Nephron (organoid): ENCODE data around the gene KMT2C.
"Not testable (repeated sequence)": the region's sequence is repeated elsewhere in the genome, so short reads cannot be mapped to it uniquely, and the experiment has no call there.

Source experiments
- H3K27ac Mint-ChIP-seq, 3 experiments: 2 replicates each; pipeline ENCODE4 v1.8.0; 2020; ENCODE audit warnings: mixed read lengths in 3 of 3, mild to moderate bottlenecking in 2 of 3, moderate library complexity in 1 of 3
- H3K27me3 Mint-ChIP-seq: 2 replicates; pipeline ENCODE4 v1.8.0; 2021; ENCODE audit warnings: low read depth, mild to moderate bottlenecking, moderate library complexity, mixed read lengths
- H3K36me3 Mint-ChIP-seq: 2 replicates; pipeline ENCODE4 v1.8.0; 2020; ENCODE audit warnings: low read depth, mixed read lengths
- H3K4me1 Mint-ChIP-seq: 2 replicates; pipeline ENCODE4 v1.8.0; 2020; ENCODE audit warnings: mixed read lengths
- H3K4me3 Mint-ChIP-seq, 3 experiments: 2 replicates each; pipeline ENCODE4 v1.8.0; 2020; ENCODE audit warnings: mild to moderate bottlenecking in 3 of 3, mixed read lengths in 3 of 3, moderate library complexity in 2 of 3
- H3K9me3 Mint-ChIP-seq: 2 replicates; pipeline ENCODE4 v1.8.0; 2020; ENCODE audit warnings: mixed read lengths
- CTCF ChIP-seq, 3 experiments: fragments of 200-600 bp; sonication (generic); IDR thresholded peaks; one replicate each; pipeline ENCODE4 v1.5.0; 2021; ENCODE audit warnings: antibody characterized with exemption in 3 of 3; ENCODE audit not compliant: unreplicated experiment in 3 of 3

KMT2C gene

GRCh38 chr7:152476551-152476950, 40.7 kb upstream of the KMT2C start:
- TF ChIP-seq CTCF (IDR thresholded peaks at IDR 0.05; ENCODE audit: unreplicated experiment in 3 of 3): no peak
- no peaks in the 10 kb centered on the region for H3K27me3 Mint-ChIP-seq
- H3K36me3 Mint-ChIP-seq: no peaks in the 10 kb centered on the region
- no peak overlapping the region for H3K4me3 Mint-ChIP-seq
- H3K9me3 Mint-ChIP-seq: peaks cover 4% of the 10 kb centered on the region
- H3K4me1 Mint-ChIP-seq: no peaks in the 10 kb centered on the region
- H3K27ac Mint-ChIP-seq: peak overlapping the region; percentile 21 to 67 (median 52)

- H3K9me3 Mint-ChIP-seq: peaks cover 16% of the 10 kb centered on the region
- not testable (repeated sequence) for H3K27me3 Mint-ChIP-seq, H3K36me3 Mint-ChIP-seq, H3K27ac Mint-ChIP-seq, H3K4me3 Mint-ChIP-seq, H3K4me1 Mint-ChIP-seq
Observed at GRCh38 chr7:152471023-152471620, 35.3 kb upstream of the KMT2C start.

- not testable (repeated sequence) for H3K4me1 Mint-ChIP-seq, H3K36me3 Mint-ChIP-seq, H3K27me3 Mint-ChIP-seq, H3K4me3 Mint-ChIP-seq
- peak overlapping the region; percentile 12 to 71 (median 40) for H3K27ac Mint-ChIP-seq
- peaks cover 16% of the 10 kb centered on the region for H3K9me3 Mint-ChIP-seq
Observed at GRCh38 chr7:152470251-152471022, 34.6 kb upstream of the KMT2C start.

GRCh38 chr7:152469576-152469975, 33.8 kb upstream of the KMT2C start:
- H3K27me3 Mint-ChIP-seq, H3K27ac Mint-ChIP-seq, H3K4me3 Mint-ChIP-seq, H3K36me3 Mint-ChIP-seq: not testable (repeated sequence)
- peaks cover 11% of the 10 kb centered on the region for H3K4me1 Mint-ChIP-seq
- peaks cover 16% of the 10 kb centered on the region for H3K9me3 Mint-ChIP-seq

- no peak overlapping the region for H3K27ac Mint-ChIP-seq
- H3K4me3 Mint-ChIP-seq: no peak overlapping the region
- no peaks in the 10 kb centered on the region for H3K27me3 Mint-ChIP-seq
Observed at GRCh38 chr7:152467225-152467624, 31.4 kb upstream of the KMT2C start.

GRCh38 chr7:152465119-152465387, 29.2 kb upstream of the KMT2C start:
- Mint-ChIP-seq H3K36me3 (no peaks in the 10 kb centered on the region), H3K9me3 (peaks cover 4% of the 10 kb centered on the region), H3K27ac (peak overlapping the region; percentile 92 to 97 (median 97)), H3K4me3 (peak overlapping the region; percentile 95 to 98 (median 96)), H3K4me1 (peaks cover 12% of the 10 kb centered on the region), H3K27me3 (no peaks in the 10 kb centered on the region)
- TF ChIP-seq CTCF (IDR thresholded peaks at IDR 0.05; ENCODE audit: unreplicated experiment in 3 of 3): no peak

More at GRCh38 chr7:152467225-152467624, 31.4 kb upstream of the KMT2C start:
- H3K9me3 Mint-ChIP-seq: peaks cover 15% of the 10 kb centered on the region
- no peak for TF ChIP-seq CTCF (IDR thresholded peaks at IDR 0.05; ENCODE audit: unreplicated experiment in 3 of 3)
- peaks cover 4% of the 10 kb centered on the region for H3K36me3 Mint-ChIP-seq
- H3K4me1 Mint-ChIP-seq: peaks cover 11% of the 10 kb centered on the region

- peak overlapping the region; percentile 92 to 97 (median 97) for H3K27ac Mint-ChIP-seq
- peak overlapping the region; percentile 95 to 98 (median 96) for H3K4me3 Mint-ChIP-seq
- H3K9me3 Mint-ChIP-seq: peaks cover 2% of the 10 kb centered on the region
- no peaks in the 10 kb centered on the region for H3K36me3 Mint-ChIP-seq
- peaks cover 18% of the 10 kb centered on the region for H3K4me1 Mint-ChIP-seq
- no peaks in the 10 kb centered on the region for H3K27me3 Mint-ChIP-seq
- no peak for TF ChIP-seq CTCF (IDR thresholded peaks at IDR 0.05; ENCODE audit: unreplicated experiment in 3 of 3)
Observed at GRCh38 chr7:152464312-152465118, 28.7 kb upstream of the KMT2C start.
